Measurements from ENCODE around the gene BBC3. TPM values are rescaled to one million over a fixed set of nuclear protein-coding genes. Genes with fewer than 3 reads are reported as not detected.

The BBC3 gene
- total RNA-seq, 1 experiment from 2014 or later = 2.7 TPM

DNA sequence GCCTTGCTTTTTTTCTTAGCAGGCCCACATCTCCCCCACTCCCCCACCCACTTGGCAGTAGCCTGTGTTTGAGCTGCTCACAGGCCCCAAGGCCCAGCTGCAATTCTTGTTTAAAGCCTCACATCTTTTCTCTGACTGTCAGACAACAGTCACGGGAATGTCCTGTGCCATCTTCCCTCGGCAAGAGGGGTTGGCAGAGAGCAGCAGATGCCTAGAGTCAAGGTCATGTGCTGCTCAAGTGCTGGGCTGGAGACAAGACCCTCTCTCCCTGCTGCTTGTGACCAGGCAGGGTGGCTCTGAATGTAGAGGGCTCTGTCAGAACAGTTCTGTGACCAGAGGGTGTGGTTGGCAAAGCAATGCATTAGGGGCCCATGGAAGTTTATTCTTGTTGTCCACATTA, 47.4 kb downstream of the BBC3 start:
- no peak overlapping the region for H3K4me3 ChIP-seq (ENCODE audit: low read depth, low read length, poor library complexity, severe bottlenecking)
- BruUV-seq (replicated peaks) = no TSS peak
- intact Hi-C loops (cut with micrococcal nuclease; ENCODE audit: unreplicated experiment) = no loop called here
- peaks cover 44% of the 10 kb centered on the region for H3K36me3 ChIP-seq (ENCODE audit: insufficient read depth, low read length, poor library complexity, severe bottlenecking)
- TF ChIP-seq, protein P1, sequence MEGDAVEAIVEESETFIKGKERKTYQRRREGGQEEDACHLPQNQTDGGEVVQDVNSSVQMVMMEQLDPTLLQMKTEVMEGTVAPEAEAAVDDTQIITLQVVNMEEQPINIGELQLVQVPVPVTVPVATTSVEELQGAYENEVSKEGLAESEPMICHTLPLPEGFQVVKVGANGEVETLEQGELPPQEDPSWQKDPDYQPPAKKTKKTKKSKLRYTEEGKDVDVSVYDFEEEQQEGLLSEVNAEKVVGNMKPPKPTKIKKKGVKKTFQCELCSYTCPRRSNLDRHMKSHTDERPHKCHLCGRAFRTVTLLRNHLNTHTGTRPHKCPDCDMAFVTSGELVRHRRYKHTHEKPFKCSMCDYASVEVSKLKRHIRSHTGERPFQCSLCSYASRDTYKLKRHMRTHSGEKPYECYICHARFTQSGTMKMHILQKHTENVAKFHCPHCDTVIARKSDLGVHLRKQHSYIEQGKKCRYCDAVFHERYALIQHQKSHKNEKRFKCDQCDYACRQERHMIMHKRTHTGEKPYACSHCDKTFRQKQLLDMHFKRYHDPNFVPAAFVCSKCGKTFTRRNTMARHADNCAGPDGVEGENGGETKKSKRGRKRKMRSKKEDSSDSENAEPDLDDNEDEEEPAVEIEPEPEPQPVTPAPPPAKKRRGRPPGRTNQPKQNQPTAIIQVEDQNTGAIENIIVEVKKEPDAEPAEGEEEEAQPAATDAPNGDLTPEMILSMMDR (conservative IDR thresholded peaks at IDR 0.05; ENCODE audit: low read depth, low read length) = no peak
- no peak for TF ChIP-seq EZH2 (IDR thresholded peaks at IDR 0.05; ENCODE audit: borderline replicate concordance, low read depth, low read length, poor library complexity, severe bottlenecking)
- no peaks in the 10 kb centered on the region for H3K27me3 ChIP-seq (replicated peaks; ENCODE audit: insufficient read depth, low read depth, low read length, poor library complexity)
- H3K9me3 ChIP-seq (ENCODE audit: low read depth, low read length, poor library complexity, severe bottlenecking) = no peaks in the 10 kb centered on the region
- ChIA-PET CTCF (no interaction called here), POLR2A (ENCODE audit: low non-redundant PET) (no interaction called here)
- H3K27ac ChIP-seq (ENCODE audit: low read depth, low read length, poor library complexity, severe bottlenecking) = no peak overlapping the region
- DNase-seq (ENCODE audit: low spot score) = no peak
- H3K4me1 ChIP-seq (ENCODE audit: insufficient read depth, low read length, poor library complexity, severe bottlenecking) = no peaks in the 10 kb centered on the region

DNA sequence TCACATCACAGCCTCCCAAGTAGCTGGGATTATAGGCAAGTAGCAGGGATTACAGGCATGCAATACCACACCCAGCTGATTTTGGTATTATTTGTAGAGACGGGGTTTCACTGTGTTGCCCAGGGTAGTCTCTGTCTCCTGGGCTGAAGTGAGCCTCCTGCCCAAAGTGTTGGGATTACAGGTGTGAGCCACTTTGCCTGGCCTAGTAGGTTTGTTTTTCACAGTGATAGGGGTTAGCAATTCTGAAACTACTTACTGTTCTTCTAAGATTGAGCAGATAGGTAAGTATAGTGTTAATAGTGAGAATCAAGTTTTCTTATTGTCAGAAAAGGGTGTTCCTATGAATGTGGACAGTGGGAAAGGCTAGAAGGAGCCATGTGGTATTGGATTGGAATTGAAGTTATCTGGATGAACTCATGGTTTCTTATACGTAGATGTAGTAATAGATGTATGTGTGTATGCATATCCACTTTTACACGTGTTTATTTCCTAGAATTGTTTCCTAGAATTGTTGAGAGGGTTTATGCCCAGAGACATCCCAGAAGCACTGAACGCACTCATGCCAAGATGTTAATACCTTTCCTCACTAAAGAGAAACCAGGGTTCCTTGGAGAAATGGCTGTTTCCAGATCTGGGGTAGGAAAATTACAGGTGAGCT, 51.2 kb downstream of the BBC3 start:
- H3K4me1 ChIP-seq (ENCODE audit: insufficient read depth, low read length, poor library complexity, severe bottlenecking) = no peaks in the 10 kb centered on the region
- ChIA-PET CTCF (no interaction called here), POLR2A (ENCODE audit: low non-redundant PET) (no interaction called here)
- DNase-seq (ENCODE audit: low spot score) = no peak
- intact Hi-C loops (cut with micrococcal nuclease; ENCODE audit: unreplicated experiment) = no loop called here
- H3K4me3 ChIP-seq (ENCODE audit: low read depth, low read length, poor library complexity, severe bottlenecking) = no peak overlapping the region
- H3K27me3 ChIP-seq (replicated peaks; ENCODE audit: insufficient read depth, low read depth, low read length, poor library complexity) = no peaks in the 10 kb centered on the region
- no peak overlapping the region for H3K27ac ChIP-seq (ENCODE audit: low read depth, low read length, poor library complexity, severe bottlenecking)
- H3K9me3 ChIP-seq (ENCODE audit: low read depth, low read length, poor library complexity, severe bottlenecking) = no peaks in the 10 kb centered on the region
- no TSS peak for BruUV-seq (replicated peaks)
- H3K36me3 ChIP-seq (ENCODE audit: insufficient read depth, low read length, poor library complexity, severe bottlenecking) = peaks cover 46% of the 10 kb centered on the region
- TF ChIP-seq, protein P1 (conservative IDR thresholded peaks at IDR 0.05; ENCODE audit: low read depth, low read length) = no peak
- no peak for TF ChIP-seq EZH2 (IDR thresholded peaks at IDR 0.05; ENCODE audit: borderline replicate concordance, low read depth, low read length, poor library complexity, severe bottlenecking)

DNA sequence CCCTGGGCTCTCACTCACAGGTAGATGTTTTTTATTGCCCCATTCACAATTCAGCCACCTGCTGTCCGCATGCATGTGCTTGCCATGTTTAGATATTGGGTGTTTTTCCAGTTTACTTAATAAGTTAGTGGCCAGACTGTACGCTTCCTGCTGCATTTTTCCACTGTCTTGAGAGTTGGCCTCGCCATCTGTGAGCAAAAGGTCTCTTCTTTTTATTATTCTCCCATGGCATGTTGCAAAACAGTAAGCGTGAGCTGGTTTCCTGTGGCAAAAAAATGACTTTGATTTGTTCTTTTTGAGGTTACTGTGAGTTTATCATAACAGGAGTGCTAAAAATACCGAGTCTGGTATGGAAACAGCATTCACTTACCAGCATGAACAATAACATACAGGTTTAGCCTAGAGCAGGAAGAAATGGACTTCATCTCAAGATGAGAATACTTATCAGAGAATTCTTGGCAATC, 54.3 kb downstream of the BBC3 start:
- H3K36me3 ChIP-seq (ENCODE audit: insufficient read depth, low read length, poor library complexity, severe bottlenecking) = peaks cover 45% of the 10 kb centered on the region
- no peaks in the 10 kb centered on the region for H3K9me3 ChIP-seq (ENCODE audit: low read depth, low read length, poor library complexity, severe bottlenecking)
- DNase-seq (ENCODE audit: low spot score) = no peak
- intact Hi-C loops (cut with micrococcal nuclease; ENCODE audit: unreplicated experiment) = no loop called here
- no peaks in the 10 kb centered on the region for H3K27me3 ChIP-seq (replicated peaks; ENCODE audit: insufficient read depth, low read depth, low read length, poor library complexity)
- TF ChIP-seq, protein P1 (conservative IDR thresholded peaks at IDR 0.05; ENCODE audit: low read depth, low read length) = no peak
- no peak for TF ChIP-seq EZH2 (IDR thresholded peaks at IDR 0.05; ENCODE audit: borderline replicate concordance, low read depth, low read length, poor library complexity, severe bottlenecking)
- no peak overlapping the region for H3K27ac ChIP-seq (ENCODE audit: low read depth, low read length, poor library complexity, severe bottlenecking)
- CTCF ChIA-PET = no interaction called here
- POLR2A ChIA-PET (ENCODE audit: low non-redundant PET) = interaction anchor here (0.5 kb wide), 1 partner anchor 67 kb away, joined by 3 read pairs; no protein-coding TSS in a partner anchor
- no peaks in the 10 kb centered on the region for H3K4me1 ChIP-seq (ENCODE audit: insufficient read depth, low read length, poor library complexity, severe bottlenecking)
- BruUV-seq (replicated peaks) = no TSS peak
- no peak overlapping the region for H3K4me3 ChIP-seq (ENCODE audit: low read depth, low read length, poor library complexity, severe bottlenecking)
